Endothelial cell of umbilical vein (primary cell): ENCODE data around the gene RYR2. TPM values are rescaled to one million over a fixed set of nuclear protein-coding genes. Genes with fewer than 3 reads are reported as not detected.

Experiments
- BruUV-seq: library from RNA; stranded (reverse); fragments of 400-500 nt; replicated peaks from 2 replicates; lab custom pipeline; 2021; lab: Mats Ljungman, UMichigan
- CTCF ChIA-PET: fragments of 300-600, 350-600 bp; sonication (Branson Sonifier 250); formaldehyde crosslinking; loops from one replicate; lab custom pipeline; 2021; ENCODE audit warnings: antibody characterized with exemption, inconsistent platforms; lab: Charles Lee
- POLR2A ChIA-PET: fragments of 300-600, 350-600 bp; sonication (Branson Sonifier 250); formaldehyde crosslinking; loops from one replicate; lab custom pipeline; 2021; ENCODE audit warnings: antibody characterized with exemption, inconsistent platforms; lab: Charles Lee
- DNase-seq: peaks from one replicate; pipeline ENCODE4 v3.0.0-alpha.2; 2011; ENCODE audit warnings: low read depth, low spot score
- FAIRE-seq: peaks from 2 replicates; lab custom pipeline; 2011; peaks lifted over from hg19 to GRCh38; lab: Jason Lieb, UNC
- H2AFZ ChIP-seq: 2 replicates; pipeline ENCODE4 v1.6.0; 2012; ENCODE audit warnings: low read depth, low read length, control low read depth, inconsistent platforms
- H3K27ac ChIP-seq: 2 replicates; pipeline ENCODE4 v1.5.1; 2011; ENCODE audit warnings: low read depth, mild to moderate bottlenecking, control low read depth, low read length, moderate library complexity; ENCODE audit not compliant: insufficient read depth
- H3K27me3 ChIP-seq, 2 experiments: 2 replicates each; pipeline versions ENCODE4 v1.6.0 to v1.6.1; 2011; ENCODE audit warnings: low read length in 2 of 2, mixed read lengths in 1 of 2; ENCODE audit not compliant: control insufficient read depth in 2 of 2, insufficient read depth in 2 of 2
- H3K36me3 ChIP-seq, 2 experiments: 2 replicates in 1 of 2; 3 replicates in 1 of 2; pipeline ENCODE4 v1.5.1; 2011; ENCODE audit warnings: low read length in 2 of 2, mild to moderate bottlenecking in 1 of 2, moderate library complexity in 1 of 2; ENCODE audit not compliant: control insufficient read depth in 2 of 2, insufficient read depth in 2 of 2; ENCODE audit errors: extremely low read depth in 1 of 2
- H3K4me1 ChIP-seq: 3 replicates; pipeline ENCODE4 v1.5.1; 2011; ENCODE audit warnings: mild to moderate bottlenecking, low read length; ENCODE audit not compliant: control insufficient read depth, insufficient read depth; ENCODE audit errors: extremely low read depth
- H3K4me2 ChIP-seq: 2 replicates; pipeline ENCODE4 v1.6.1; 2011; ENCODE audit warnings: low read length, control low read depth, mixed read lengths; ENCODE audit not compliant: insufficient read depth
- H3K4me3 ChIP-seq, 3 experiments: fragments of 200-600 bp in 1 of 3; sonication (generic), shearing (Covaris generic) in 1 of 3; replicated peaks in 1 of 3; 2 replicates each; pipeline ENCODE4 v1.5.1; 2011 to 2016; ENCODE audit warnings: control low read depth in 3 of 3, low read length in 3 of 3, mild to moderate bottlenecking in 2 of 3, inconsistent platforms in 1 of 3, low read depth in 1 of 3, moderate library complexity in 1 of 3; ENCODE audit not compliant: insufficient read depth in 1 of 3
- H3K79me2 ChIP-seq: 2 replicates; pipeline ENCODE4 v1.6.0; 2012; ENCODE audit warnings: low read length, inconsistent platforms; ENCODE audit not compliant: control insufficient read depth, insufficient read depth
- H3K9ac ChIP-seq: replicated peaks from 2 replicates; pipeline ENCODE3; 2011; ENCODE audit warnings: low read length, control low read depth; ENCODE audit not compliant: insufficient read depth; ENCODE audit errors: extremely low read depth
- H3K9me1 ChIP-seq: replicated peaks from 3 replicates; pipeline ENCODE4 v1.6.0; 2011; ENCODE audit warnings: mild to moderate bottlenecking, low read length; ENCODE audit not compliant: control insufficient read depth, insufficient read depth; ENCODE audit errors: extremely low read depth
- H3K9me3 ChIP-seq: replicated peaks from 2 replicates; pipeline ENCODE4 v1.5.1; 2012; ENCODE audit warnings: low read length, inconsistent platforms; ENCODE audit not compliant: control insufficient read depth, insufficient read depth
- H4K20me1 ChIP-seq: replicated peaks from 2 replicates; pipeline ENCODE3; 2011; ENCODE audit warnings: mild to moderate bottlenecking, low read length; ENCODE audit not compliant: control insufficient read depth, insufficient read depth; ENCODE audit errors: extremely low read depth
- FOS ChIP-seq: IDR thresholded peaks from 2 replicates; pipeline ENCODE4 v1.6.1; 2011; ENCODE audit warnings: mild to moderate bottlenecking, low read length, moderate library complexity, borderline replicate concordance; ENCODE audit not compliant: insufficient read depth
- GATA2 ChIP-seq: IDR thresholded peaks from 2 replicates; pipeline ENCODE4 v1.7.0; 2011; ENCODE audit warnings: low read depth, mild to moderate bottlenecking, moderate library complexity, mixed read lengths, low read length; ENCODE audit not compliant: insufficient read length, insufficient read depth
- JUN ChIP-seq: IDR thresholded peaks from 2 replicates; pipeline ENCODE4 v1.6.1; 2011; ENCODE audit warnings: borderline replicate concordance, low read depth; ENCODE audit not compliant: insufficient read length, insufficient read depth
- MYC ChIP-seq: IDR thresholded peaks from one replicate; pipeline ENCODE4 v1.6.1; 2011; ENCODE audit warnings: mild to moderate bottlenecking, low read depth, low read length
- POLR2A ChIP-seq: IDR thresholded peaks from 2 replicates; pipeline ENCODE4 v1.6.1; 2012; ENCODE audit warnings: low read depth, mild to moderate bottlenecking, control low read depth, low read length
- POLR2AphosphoS5 ChIP-seq: IDR thresholded peaks from 2 replicates; pipeline ENCODE4 v1.6.1; 2012; ENCODE audit warnings: low read depth, mild to moderate bottlenecking, control low read depth, low read length, moderate library complexity; ENCODE audit not compliant: insufficient read depth
- dilution Hi-C: fragments of 300-500 bp; cut with MboI; formaldehyde crosslinking; loops from one replicate; pipeline ENCODE4 v1.15.0; 2019; ENCODE audit warnings: low sequenced_read_pairs; ENCODE audit not compliant: extremely low pct_ligation_motif_present
- intact Hi-C: fragments of 100-400 bp; cut with micrococcal nuclease; formaldehyde crosslinking; loops from one replicate; pipeline ENCODE4 v1.10.0; 2022
- polyA plus RNA-seq, 4 experiments: library from polyadenylated mRNA; depleted of rRNA in 3 of 4; stranded (reverse) in 3 of 4; unstranded in 1 of 4; fragments of >200 nt; gene quantifications; 2 replicates each; pipeline versions ENCODE4 v1.2.1 to v1.2.3, GENCODE V29; 2011 to 2012; ENCODE audit warnings: missing spikeins in 1 of 4
- total RNA-seq: library from RNA; stranded (reverse); gene quantifications from 2 replicates; pipeline ENCODE4 v1.2.3, GENCODE V29; 2021
- TF ChIP-seq, protein P1 (sequence below), 2 donors: IDR thresholded peaks; 1 replicate in 1 of 2; 2 replicates in 1 of 2; pipeline ENCODE4 v1.5.1; 2011; ENCODE audit warnings: low read length in 2 of 2, mild to moderate bottlenecking in 2 of 2, moderate library complexity in 2 of 2, control low read depth in 1 of 2, inconsistent platforms in 1 of 2, low read depth in 1 of 2; ENCODE audit not compliant: insufficient read depth in 1 of 2; ENCODE audit errors: extremely low read depth in 1 of 2

The RYR2 gene
- total and polyA plus RNA-seq, 2 donors (not counting 3 experiments of a cell fraction or from before 2014, with no cell fraction given): not detected

DNA sequence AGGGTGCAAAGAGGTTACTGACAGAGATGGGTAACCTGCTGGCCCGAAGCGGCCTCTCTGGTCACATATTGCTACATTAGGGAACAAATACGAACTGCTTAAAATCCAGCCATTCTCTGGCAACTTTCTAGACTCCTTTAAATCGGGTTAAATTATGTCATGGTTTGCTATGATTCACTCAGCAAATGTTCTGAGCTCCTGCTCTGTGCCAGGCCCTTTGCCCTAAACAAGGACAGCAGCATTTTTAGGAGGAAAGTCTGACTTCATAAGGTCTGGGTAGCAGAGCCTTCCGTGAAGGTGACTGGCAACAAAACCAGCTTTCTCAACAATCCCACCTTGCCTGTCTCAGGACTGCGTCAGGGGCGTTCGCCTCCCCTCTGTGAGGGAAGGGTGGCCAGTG is 833.3 kb downstream of the RYR2 start:
- Histone ChIP-seq H3K4me2 (no peak overlapping the region), H3K4me3 (no peak overlapping the region), H3K9ac (no peak overlapping the region), H3K27ac (no peak overlapping the region), H3K27me3 (no peaks in the 10 kb centered on the region), H3K36me3 (no peaks in the 10 kb centered on the region), H3K79me2 (no peaks in the 10 kb centered on the region), H3K4me1 (no peaks in the 10 kb centered on the region), H4K20me1 (no peaks in the 10 kb centered on the region), H3K9me1 (no peaks in the 10 kb centered on the region), H3K9me3 (no peaks in the 10 kb centered on the region), H2AFZ (no peak overlapping the region)
- DNase-seq: no peak
- TF ChIP-seq, protein P1, sequence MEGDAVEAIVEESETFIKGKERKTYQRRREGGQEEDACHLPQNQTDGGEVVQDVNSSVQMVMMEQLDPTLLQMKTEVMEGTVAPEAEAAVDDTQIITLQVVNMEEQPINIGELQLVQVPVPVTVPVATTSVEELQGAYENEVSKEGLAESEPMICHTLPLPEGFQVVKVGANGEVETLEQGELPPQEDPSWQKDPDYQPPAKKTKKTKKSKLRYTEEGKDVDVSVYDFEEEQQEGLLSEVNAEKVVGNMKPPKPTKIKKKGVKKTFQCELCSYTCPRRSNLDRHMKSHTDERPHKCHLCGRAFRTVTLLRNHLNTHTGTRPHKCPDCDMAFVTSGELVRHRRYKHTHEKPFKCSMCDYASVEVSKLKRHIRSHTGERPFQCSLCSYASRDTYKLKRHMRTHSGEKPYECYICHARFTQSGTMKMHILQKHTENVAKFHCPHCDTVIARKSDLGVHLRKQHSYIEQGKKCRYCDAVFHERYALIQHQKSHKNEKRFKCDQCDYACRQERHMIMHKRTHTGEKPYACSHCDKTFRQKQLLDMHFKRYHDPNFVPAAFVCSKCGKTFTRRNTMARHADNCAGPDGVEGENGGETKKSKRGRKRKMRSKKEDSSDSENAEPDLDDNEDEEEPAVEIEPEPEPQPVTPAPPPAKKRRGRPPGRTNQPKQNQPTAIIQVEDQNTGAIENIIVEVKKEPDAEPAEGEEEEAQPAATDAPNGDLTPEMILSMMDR (IDR thresholded peaks at IDR 0.05; ENCODE audit: extremely low read depth in 1 of 2, insufficient read depth in 1 of 2, low read depth in 1 of 2, low read length in 2 of 2): no peak
- TF ChIP-seq JUN (no peak), MYC (no peak), GATA2 (no peak), FOS (no peak), POLR2A (no peak)
- ChIA-PET CTCF (no interaction called here), POLR2A (no interaction called here)
- BruUV-seq: no TSS peak
- intact Hi-C loops: no loop called here
- dilution Hi-C loops: no loop called here
- FAIRE-seq: no peak

DNA sequence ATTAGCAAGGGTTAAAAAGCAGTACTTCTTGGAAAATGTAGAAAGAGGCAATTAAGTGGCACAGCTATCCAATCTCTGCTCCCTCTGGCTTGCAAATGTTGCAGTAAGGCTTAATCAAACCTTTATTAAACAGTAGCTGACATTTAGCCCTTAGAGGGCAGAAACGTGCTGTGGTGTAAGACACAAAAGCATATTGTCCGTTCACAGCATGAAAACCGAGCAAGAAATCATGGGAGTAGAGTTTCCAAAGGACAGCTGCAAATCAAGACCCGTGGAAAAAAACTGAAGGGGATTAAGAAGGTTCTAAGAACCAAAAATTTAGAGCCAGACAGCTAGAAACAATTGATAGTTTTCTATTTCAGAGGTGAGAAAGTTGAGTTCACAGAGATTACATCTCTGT is 835.6 kb downstream of the RYR2 start:
- Histone ChIP-seq H3K36me3 (no peaks in the 10 kb centered on the region), H3K4me1 (no peaks in the 10 kb centered on the region), H4K20me1 (no peaks in the 10 kb centered on the region), H3K9me1 (no peaks in the 10 kb centered on the region), H3K27me3 (no peaks in the 10 kb centered on the region), H3K27ac (no peak overlapping the region), H3K79me2 (no peaks in the 10 kb centered on the region), H3K9ac (no peak overlapping the region), H3K4me2 (no peak overlapping the region), H3K9me3 (peaks cover 2% of the 10 kb centered on the region), H3K4me3 (no peak overlapping the region), H2AFZ (no peak overlapping the region)
- TF ChIP-seq MYC: no peak
- TF ChIP-seq POLR2AphosphoS5: no peak
- no peak for TF ChIP-seq POLR2A
- BruUV-seq: no TSS peak
- FAIRE-seq (no peak), DNase-seq (no peak)
- POLR2A ChIA-PET: no interaction called here
- CTCF ChIA-PET: no interaction called here
- dilution Hi-C loops (no loop called here), intact Hi-C loops (no loop called here)
